ENCODE data around the gene ZNF23.

GRCh38 chr16:71436473-71436872 is 25.6 kb downstream of the ZNF23 start:
- TF ChIP-seq GATA2 (IDR thresholded peaks at IDR 0.05; ENCODE audit: low read depth, low read length): no peak
- TF ChIP-seq GATA3 (IDR thresholded peaks at IDR 0.05; ENCODE audit: low read depth, low read length): no peak

Data from SH-SY5Y (cell line).